ENCODE data around the gene ZNF431.

GRCh38 chr19:21127001-21127400, 14.8 kb upstream of the ZNF431 start:
- TF ChIP-seq CTCF (conservative IDR thresholded peaks at IDR 0.05; ENCODE audit: low read depth, low read length) (no peak), EZH2 (IDR thresholded peaks at IDR 0.05; ENCODE audit: low read length, unreplicated experiment) (no peak), EZH2phosphoT487 (IDR thresholded peaks at IDR 0.05; ENCODE audit: borderline replicate concordance, low read length) (no peak)

Data from PC-3 (cell line).